Measurements from ENCODE around the gene ETV2. TPM values are rescaled to one million over a fixed set of nuclear protein-coding genes. Genes with fewer than 3 reads are reported as not detected.

Gene ETV2
- polyA plus RNA-seq, 1 of the 3 experiments (the other 2 are of a cell fraction): 1.6 TPM

DNA sequence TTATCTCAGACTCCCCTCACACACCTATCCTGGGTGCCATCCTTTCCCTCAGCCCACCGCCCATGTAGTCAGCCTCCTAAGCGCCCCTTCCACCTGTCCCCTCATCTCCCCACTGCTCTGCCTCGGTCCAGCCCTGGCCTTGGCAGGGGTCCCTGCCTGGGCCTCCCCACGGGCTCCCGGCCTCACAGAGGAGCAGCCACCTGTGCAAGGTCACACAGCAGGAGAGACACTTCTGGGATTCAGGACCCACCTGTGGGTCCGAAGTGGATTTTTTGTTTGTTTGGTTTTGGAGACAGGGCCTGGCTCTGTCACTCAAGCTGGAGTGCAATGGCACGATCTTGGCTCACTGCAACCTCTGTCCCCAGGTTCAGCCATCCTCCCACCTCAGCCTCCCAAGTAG is 24.1 kb downstream of the ETV2 start:
- no peak for TF ChIP-seq RCOR1 (IDR thresholded peaks at IDR 0.05; ENCODE audit: low read length)
- TF ChIP-seq TAF1 (IDR thresholded peaks at IDR 0.05; ENCODE audit: borderline replicate concordance, low read depth, low read length): no peak
- no peak for TF ChIP-seq GABPA (IDR thresholded peaks at IDR 0.05; ENCODE audit: low read depth)
- TF ChIP-seq, protein P1, sequence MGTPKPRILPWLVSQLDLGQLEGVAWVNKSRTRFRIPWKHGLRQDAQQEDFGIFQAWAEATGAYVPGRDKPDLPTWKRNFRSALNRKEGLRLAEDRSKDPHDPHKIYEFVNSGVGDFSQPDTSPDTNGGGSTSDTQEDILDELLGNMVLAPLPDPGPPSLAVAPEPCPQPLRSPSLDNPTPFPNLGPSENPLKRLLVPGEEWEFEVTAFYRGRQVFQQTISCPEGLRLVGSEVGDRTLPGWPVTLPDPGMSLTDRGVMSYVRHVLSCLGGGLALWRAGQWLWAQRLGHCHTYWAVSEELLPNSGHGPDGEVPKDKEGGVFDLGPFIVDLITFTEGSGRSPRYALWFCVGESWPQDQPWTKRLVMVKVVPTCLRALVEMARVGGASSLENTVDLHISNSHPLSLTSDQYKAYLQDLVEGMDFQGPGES (IDR thresholded peaks at IDR 0.05; ENCODE audit: low read depth, low read length): no peak
- TF ChIP-seq GATA2 (CRISPR knock-in tag; IDR thresholded peaks at IDR 0.05): no peak
- no peak for TF ChIP-seq YY1 (IDR thresholded peaks at IDR 0.05; ENCODE audit: low read depth)
- no peak for TF ChIP-seq MEF2A (IDR thresholded peaks at IDR 0.05; ENCODE audit: borderline replicate concordance, low read depth)
- TF ChIP-seq RFX5 (IDR thresholded peaks at IDR 0.05; ENCODE audit: low read length): no peak
- no peak for TF ChIP-seq SMC3 (IDR thresholded peaks at IDR 0.05; ENCODE audit: low read depth, low read length)
- TF ChIP-seq NFIC (IDR thresholded peaks at IDR 0.05; ENCODE audit: borderline replicate concordance): no peak
- no peak for TF ChIP-seq FOXJ3 (CRISPR knock-in tag; IDR thresholded peaks at IDR 0.05)
- H3K9ac ChIP-seq: no peak overlapping the region
- no peaks in the 10 kb centered on the region for H3K4me1 ChIP-seq (ENCODE audit: control insufficient read depth in 1 of 2, insufficient read depth in 2 of 2, low read depth in 1 of 2, low read length in 1 of 2)
- ChIA-PET CTCF (interaction anchor here (1.0 kb wide), 1 partner anchor 10 kb away, joined by 3 read pairs; no protein-coding TSS in a partner anchor), POLR2A (no interaction called here)
- DNase-seq: no peak
- H3K9me3 ChIP-seq: no peaks in the 10 kb centered on the region
- H2AFZ ChIP-seq (ENCODE audit: low read depth): no peak overlapping the region
- peaks cover 16% of the 10 kb centered on the region; the same call in 1 of the 2 replicates for H3K27me3 ChIP-seq (ENCODE audit: insufficient read depth)
- H3F3A ChIP-seq (replicated peaks; ENCODE audit: insufficient read depth): no peaks in the 10 kb centered on the region
- no peaks in the 10 kb centered on the region for H4K20me1 ChIP-seq (ENCODE audit: insufficient read depth)
- no peaks in the 10 kb centered on the region for H3K9me2 ChIP-seq
- no peaks in the 10 kb centered on the region for H3K79me2 ChIP-seq (ENCODE audit: insufficient read depth)
- H3K4me3 ChIP-seq (ENCODE audit: low read depth in 2 of 2, low read length in 1 of 2): no peak overlapping the region
- H3K27ac ChIP-seq (ENCODE audit: low read depth in 2 of 2, low read length in 1 of 2): no peak overlapping the region
- no peaks in the 10 kb centered on the region for H3K36me3 ChIP-seq (replicated peaks in 1 of 2; ENCODE audit: control insufficient read depth in 1 of 2, insufficient read depth in 2 of 2, low read length in 1 of 2)
- H3K4me2 ChIP-seq: no peak overlapping the region
- WGBS (ENCODE audit: low lambda C conversion rate): 64% methylated on average over 6 of the region's 7 CpGs

DNA sequence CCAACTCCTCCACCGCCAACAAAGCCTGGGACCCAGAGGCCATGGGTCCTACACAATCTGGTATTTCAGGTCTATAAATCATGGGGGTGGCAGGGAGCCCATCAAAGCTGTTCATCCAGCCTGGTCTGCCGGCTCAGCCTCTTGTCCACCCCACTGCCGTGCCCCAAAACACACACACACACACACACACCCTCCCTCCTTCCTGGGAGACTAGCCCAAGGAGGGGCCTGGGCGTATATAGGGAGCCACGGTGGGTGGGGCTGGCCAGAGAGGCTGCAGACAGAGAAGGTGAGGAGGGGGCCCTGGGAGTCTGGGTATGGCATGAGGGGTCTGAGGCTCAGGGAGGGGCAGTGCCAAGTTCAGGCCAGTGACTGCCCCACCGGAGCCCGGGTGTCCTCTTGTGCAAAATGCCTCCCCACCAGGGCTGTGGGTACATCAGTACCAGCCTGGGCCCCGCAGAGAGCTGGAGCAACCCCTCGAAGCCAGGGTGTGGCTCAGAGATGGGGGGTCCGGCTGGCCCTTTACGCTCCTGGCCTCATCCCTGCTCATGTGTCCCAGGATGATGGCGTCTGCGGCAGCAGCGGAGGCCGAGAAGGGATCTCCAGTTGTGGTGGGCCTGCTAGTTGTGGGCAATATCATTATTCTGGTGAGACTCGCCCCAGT is 24.8 kb downstream of the ETV2 start, which contains the start of gene UPK1A:
Gene UPK1A (plus strand): TSS at position 267 of the 663 bp plus-strand sequence. CDS start 296 bp downstream, at position 563.
- Histone ChIP-seq H3K9me2 (no peaks in the 10 kb centered on the region), H3K4me1 (ENCODE audit: control insufficient read depth in 1 of 2, insufficient read depth in 2 of 2, low read depth in 1 of 2, low read length in 1 of 2) (no peaks in the 10 kb centered on the region), H3K4me2 (no peak within 1 kb of the TSS), H3K9me3 (no peaks in the 10 kb centered on the region), H3K4me3 (ENCODE audit: low read depth in 2 of 2, low read length in 1 of 2) (no peak within 1 kb of the TSS), H3K27ac (ENCODE audit: low read depth in 2 of 2, low read length in 1 of 2) (no peak within 1 kb of the TSS), H2AFZ (ENCODE audit: low read depth) (no peak within 1 kb of the TSS), H3K79me2 (ENCODE audit: insufficient read depth) (no peaks in the 10 kb centered on the region), H3K27me3 (ENCODE audit: insufficient read depth) (peaks cover 16% of the 10 kb centered on the region; the same call in 1 of the 2 replicates), H3K36me3 (replicated peaks in 1 of 2; ENCODE audit: control insufficient read depth in 1 of 2, insufficient read depth in 2 of 2, low read length in 1 of 2) (no peaks in the 10 kb centered on the region), H3K9ac (no peak within 1 kb of the TSS), H3F3A (replicated peaks; ENCODE audit: insufficient read depth) (no peaks in the 10 kb centered on the region), H4K20me1 (ENCODE audit: insufficient read depth) (no peaks in the 10 kb centered on the region)
- ChIA-PET CTCF (interaction anchor here (1.0 to 1.2 kb wide), 2 partner anchors 9 to 11 kb away, joined by 3 to 6 read pairs; no protein-coding TSS in a partner anchor), POLR2A (no interaction called here)
- 62% methylated on average over 14 of the region's 16 CpGs for WGBS (ENCODE audit: low lambda C conversion rate)
- no peak for DNase-seq
- TF ChIP-seq FOSL2 (IDR thresholded peaks at IDR 0.05; ENCODE audit: borderline replicate concordance, low read depth): no peak
- no peak for TF ChIP-seq MXI1 (IDR thresholded peaks at IDR 0.05; ENCODE audit: low read depth, low read length)
- TF ChIP-seq, protein P2, sequence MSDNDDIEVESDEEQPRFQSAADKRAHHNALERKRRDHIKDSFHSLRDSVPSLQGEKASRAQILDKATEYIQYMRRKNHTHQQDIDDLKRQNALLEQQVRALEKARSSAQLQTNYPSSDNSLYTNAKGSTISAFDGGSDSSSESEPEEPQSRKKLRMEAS (IDR thresholded peaks at IDR 0.05; ENCODE audit: low read depth): no peak
- TF ChIP-seq EP300 (IDR thresholded peaks at IDR 0.05; ENCODE audit: borderline replicate concordance in 1 of 2, low read depth in 1 of 2, low read length in 1 of 2): no peak
- TF ChIP-seq RAD21 (IDR thresholded peaks at IDR 0.05; ENCODE audit: low read length): no peak
- no peak for TF ChIP-seq SIN3A (IDR thresholded peaks at IDR 0.05; ENCODE audit: borderline replicate concordance, low read depth, low read length)
- no peak for TF ChIP-seq MEF2A (IDR thresholded peaks at IDR 0.05; ENCODE audit: borderline replicate concordance, low read depth)
- TF ChIP-seq, protein P3, sequence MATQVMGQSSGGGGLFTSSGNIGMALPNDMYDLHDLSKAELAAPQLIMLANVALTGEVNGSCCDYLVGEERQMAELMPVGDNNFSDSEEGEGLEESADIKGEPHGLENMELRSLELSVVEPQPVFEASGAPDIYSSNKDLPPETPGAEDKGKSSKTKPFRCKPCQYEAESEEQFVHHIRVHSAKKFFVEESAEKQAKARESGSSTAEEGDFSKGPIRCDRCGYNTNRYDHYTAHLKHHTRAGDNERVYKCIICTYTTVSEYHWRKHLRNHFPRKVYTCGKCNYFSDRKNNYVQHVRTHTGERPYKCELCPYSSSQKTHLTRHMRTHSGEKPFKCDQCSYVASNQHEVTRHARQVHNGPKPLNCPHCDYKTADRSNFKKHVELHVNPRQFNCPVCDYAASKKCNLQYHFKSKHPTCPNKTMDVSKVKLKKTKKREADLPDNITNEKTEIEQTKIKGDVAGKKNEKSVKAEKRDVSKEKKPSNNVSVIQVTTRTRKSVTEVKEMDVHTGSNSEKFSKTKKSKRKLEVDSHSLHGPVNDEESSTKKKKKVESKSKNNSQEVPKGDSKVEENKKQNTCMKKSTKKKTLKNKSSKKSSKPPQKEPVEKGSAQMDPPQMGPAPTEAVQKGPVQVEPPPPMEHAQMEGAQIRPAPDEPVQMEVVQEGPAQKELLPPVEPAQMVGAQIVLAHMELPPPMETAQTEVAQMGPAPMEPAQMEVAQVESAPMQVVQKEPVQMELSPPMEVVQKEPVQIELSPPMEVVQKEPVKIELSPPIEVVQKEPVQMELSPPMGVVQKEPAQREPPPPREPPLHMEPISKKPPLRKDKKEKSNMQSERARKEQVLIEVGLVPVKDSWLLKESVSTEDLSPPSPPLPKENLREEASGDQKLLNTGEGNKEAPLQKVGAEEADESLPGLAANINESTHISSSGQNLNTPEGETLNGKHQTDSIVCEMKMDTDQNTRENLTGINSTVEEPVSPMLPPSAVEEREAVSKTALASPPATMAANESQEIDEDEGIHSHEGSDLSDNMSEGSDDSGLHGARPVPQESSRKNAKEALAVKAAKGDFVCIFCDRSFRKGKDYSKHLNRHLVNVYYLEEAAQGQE (IDR thresholded peaks at IDR 0.05; ENCODE audit: low read depth, low read length): no peak
- TF ChIP-seq SMC3 (IDR thresholded peaks at IDR 0.05; ENCODE audit: low read depth, low read length): no peak
- TF ChIP-seq NRF1 (IDR thresholded peaks at IDR 0.05; ENCODE audit: low read depth, low read length): no peak
- TF ChIP-seq, protein P1 (IDR thresholded peaks at IDR 0.05; ENCODE audit: low read depth, low read length): no peak
- TF ChIP-seq FOXJ3 (CRISPR knock-in tag; IDR thresholded peaks at IDR 0.05): no peak

All from SK-N-SH (cell line).